ENCODE data around the gene ZDHHC16.
"Not testable (repeated sequence)": the region's sequence is repeated elsewhere in the genome, so short reads cannot be mapped to it uniquely, and the experiment has no call there.

Gene ZDHHC16

DNA sequence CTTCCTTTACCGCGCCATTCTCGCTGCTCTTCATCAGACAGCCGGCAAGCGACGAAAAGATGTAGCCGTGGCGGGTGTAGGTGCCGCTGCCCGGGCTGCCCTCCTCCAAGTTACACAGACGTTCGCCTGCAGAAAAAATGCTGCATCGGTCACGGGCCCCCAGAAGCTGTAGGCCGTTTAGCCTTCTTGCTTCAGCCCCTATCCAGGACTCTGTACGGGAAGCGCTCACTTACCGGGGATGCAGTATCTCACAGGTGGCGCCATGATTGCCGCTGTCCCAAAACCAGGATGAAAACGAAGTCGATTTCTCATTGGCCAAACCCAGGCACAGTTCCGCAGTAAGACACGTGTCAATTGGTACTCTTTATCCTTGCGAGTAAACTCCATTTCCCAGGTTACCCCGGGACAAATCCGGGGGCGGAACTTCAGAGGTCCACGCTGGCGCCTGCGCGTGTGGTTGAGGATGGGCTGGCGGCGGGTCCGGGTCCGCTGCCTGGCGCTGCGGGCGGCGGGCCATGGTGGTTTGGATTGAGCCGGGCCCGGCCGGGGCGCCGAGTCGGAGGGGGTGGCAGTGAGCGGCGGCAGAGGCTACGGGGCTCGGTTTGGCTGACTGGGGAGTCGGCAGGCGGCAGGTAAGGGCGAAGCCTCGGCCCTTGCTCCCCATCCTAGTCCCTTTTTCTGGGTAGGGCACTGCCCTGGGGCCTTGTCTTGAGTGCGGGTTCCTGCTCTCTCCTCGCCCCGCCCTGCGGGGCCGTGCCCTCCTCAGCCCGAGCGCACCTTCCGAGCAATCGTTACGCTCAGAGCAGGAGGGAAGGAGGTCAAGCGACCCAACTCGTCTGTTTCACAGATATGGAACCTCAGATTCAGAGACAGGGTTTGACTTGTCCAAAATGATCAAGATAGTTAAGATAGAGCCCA is at the start of gene ZDHHC16, which contains the start of gene EXOSC1:
TSS of gene ZDHHC16 (plus strand) at position 454 of the 918 bp plus-strand sequence. CDS start 5,501 bp downstream, outside the sequence.
TSS of gene EXOSC1 (minus strand) at position 285 of the 918 bp plus-strand sequence. CDS start at position 264, 21 bp downstream.
- peak within 1 kb of the TSS; percentile 60 for H3K27ac ChIP-seq
- TF ChIP-seq, protein P1, sequence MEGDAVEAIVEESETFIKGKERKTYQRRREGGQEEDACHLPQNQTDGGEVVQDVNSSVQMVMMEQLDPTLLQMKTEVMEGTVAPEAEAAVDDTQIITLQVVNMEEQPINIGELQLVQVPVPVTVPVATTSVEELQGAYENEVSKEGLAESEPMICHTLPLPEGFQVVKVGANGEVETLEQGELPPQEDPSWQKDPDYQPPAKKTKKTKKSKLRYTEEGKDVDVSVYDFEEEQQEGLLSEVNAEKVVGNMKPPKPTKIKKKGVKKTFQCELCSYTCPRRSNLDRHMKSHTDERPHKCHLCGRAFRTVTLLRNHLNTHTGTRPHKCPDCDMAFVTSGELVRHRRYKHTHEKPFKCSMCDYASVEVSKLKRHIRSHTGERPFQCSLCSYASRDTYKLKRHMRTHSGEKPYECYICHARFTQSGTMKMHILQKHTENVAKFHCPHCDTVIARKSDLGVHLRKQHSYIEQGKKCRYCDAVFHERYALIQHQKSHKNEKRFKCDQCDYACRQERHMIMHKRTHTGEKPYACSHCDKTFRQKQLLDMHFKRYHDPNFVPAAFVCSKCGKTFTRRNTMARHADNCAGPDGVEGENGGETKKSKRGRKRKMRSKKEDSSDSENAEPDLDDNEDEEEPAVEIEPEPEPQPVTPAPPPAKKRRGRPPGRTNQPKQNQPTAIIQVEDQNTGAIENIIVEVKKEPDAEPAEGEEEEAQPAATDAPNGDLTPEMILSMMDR (IDR thresholded peaks at IDR 0.05): peak; percentile 30; the same call in 1 of the 2 replicates
- no peak for TF ChIP-seq ZFX (IDR thresholded peaks at IDR 0.05; ENCODE audit: borderline replicate concordance)

DNA sequence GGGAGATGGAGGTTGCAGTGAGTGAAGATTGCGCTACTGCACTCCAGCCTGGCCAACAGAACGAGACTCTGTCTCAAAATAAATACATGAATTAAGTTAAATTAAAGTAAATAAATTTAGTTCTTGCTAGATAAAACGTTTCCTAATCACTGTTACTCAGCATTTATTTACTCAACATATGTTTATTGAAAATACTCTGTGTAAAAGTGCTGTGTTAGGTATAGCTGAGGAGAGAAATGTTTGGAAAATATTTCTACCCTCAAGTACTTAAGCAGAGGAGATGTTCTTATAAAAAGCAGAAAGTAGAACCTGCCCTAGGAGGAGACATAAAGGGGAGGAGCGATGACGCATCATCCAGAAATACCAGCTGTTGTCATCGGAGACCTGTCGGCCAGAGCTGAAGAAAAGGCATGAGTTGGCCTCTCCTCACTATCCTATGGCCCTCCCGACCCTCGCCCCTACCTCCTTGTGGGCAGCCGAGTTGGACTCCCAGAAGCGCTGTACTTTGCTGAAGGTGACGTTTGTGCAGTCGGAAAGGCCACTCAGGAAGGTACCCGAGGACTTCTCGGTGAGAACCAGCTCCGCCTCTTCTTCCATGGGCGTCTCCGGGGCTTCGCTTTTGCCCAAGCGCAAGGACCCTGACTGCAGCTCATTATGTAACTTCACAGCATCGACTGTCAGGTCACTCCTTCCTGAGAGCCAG is 46.0 kb upstream of the ZDHHC16 start:
- H3K27ac ChIP-seq: peak overlapping the region; percentile 85
- no peak for TF ChIP-seq ZFX (IDR thresholded peaks at IDR 0.05; ENCODE audit: borderline replicate concordance)
- TF ChIP-seq, protein P1 (IDR thresholded peaks at IDR 0.05): no peak

DNA sequence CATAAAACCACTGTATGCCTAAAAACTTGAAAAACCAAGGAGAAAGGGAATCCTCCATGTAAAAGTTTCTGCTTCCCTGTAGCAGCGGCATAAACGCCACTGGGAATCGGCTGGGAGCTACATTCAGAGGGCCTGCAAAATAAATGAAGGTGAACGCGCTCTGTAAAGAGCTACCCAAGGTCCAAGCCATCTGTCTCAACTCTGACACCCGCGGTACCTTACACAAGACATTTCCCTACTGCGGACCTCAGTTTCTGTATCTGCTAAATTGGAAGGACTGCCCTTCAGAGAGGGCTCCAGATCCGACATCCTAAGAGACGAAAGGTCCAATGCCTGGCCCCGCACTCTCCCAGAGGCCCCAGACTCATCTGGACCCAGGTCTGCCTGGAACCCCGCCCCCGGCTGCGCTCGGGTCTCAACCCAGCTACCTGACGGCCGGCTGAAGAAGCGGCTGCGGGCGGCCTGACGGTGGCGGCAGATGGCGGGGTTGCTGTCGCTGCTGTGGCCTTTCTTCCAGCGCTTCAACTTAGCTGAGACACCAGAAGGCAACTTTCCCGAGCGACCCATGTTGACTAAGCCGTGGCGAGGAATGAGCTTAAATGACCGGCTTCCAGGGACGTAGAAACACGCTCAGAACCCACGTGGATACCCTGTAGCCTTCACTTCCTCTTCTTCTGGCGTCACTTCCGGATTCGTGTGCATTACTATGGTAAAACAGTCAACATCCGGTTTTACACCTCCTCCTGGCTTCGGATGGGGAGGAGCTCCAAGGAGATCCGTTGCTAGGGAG is 45.1 kb upstream of the ZDHHC16 start, which contains the start of gene RRP12:
TSS of gene RRP12 (minus strand) at position 676 of the 790 bp plus-strand sequence. CDS start at position 567, 109 bp downstream.
- H3K27ac ChIP-seq: peak within 1 kb of the TSS; percentile 85
- TF ChIP-seq, protein P1 (IDR thresholded peaks at IDR 0.05): peak; percentile 18
- TF ChIP-seq ZFX (IDR thresholded peaks at IDR 0.05; ENCODE audit: borderline replicate concordance): no peak

DNA sequence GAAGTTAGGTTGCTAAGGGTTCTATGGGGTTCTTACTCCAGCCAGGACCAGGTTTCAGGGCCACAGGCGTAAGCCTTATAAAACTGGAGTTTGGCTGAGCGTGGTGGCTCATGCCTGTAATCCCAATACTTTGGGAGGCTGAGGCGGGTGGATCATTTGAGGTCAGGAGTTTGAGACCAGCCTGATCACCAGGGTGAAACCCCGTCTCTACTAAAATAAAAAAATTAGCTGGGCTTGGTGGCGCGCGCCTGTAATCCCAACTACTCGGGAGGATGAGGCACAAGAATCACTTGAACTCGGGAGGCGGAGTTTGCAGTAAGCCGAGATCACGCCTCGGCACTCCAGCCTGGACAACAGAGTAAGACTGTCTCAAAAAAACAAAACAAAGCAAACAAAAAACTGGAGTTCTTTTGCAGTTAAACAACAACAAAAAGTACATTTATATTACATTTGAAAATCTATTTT is 44.5 kb upstream of the ZDHHC16 start:
- H3K27ac ChIP-seq: peak overlapping the region; percentile 85

GRCh38 chr10:97404044-97404443 is 41.9 kb upstream of the ZDHHC16 start:
- TF ChIP-seq, protein P1 (IDR thresholded peaks at IDR 0.05): no peak
- no peak for TF ChIP-seq ZFX (IDR thresholded peaks at IDR 0.05; ENCODE audit: borderline replicate concordance)
- no peak overlapping the region for H3K27ac ChIP-seq

More for the DNA sequence above, 44.5 kb upstream of the ZDHHC16 start:
- no peak for TF ChIP-seq ZFX (IDR thresholded peaks at IDR 0.05; ENCODE audit: borderline replicate concordance)
- TF ChIP-seq, protein P1 (IDR thresholded peaks at IDR 0.05): no peak

DNA sequence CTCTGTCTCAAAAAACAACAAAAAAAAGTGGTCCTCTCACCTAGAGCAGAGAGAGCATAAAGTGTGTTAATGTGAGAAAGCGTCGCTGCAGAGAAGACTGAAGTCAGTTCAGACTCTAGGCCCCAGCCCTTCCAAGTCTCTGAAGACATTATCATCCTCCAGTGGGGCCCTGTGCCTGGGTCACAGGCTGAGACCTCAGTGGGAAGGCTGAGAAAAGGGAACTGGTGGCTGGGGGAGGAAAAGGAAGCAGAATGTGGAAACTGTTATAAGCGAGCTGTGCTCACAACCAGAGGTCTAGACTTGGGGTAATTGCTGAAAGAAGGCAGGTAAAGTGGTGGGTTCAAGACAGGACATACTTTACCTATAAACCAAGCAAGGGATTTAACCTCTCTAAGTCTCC is 39.9 kb upstream of the ZDHHC16 start:
- no peak for TF ChIP-seq ZFX (IDR thresholded peaks at IDR 0.05; ENCODE audit: borderline replicate concordance)
- TF ChIP-seq, protein P1 (IDR thresholded peaks at IDR 0.05): no peak
- H3K27ac ChIP-seq: no peak overlapping the region

DNA sequence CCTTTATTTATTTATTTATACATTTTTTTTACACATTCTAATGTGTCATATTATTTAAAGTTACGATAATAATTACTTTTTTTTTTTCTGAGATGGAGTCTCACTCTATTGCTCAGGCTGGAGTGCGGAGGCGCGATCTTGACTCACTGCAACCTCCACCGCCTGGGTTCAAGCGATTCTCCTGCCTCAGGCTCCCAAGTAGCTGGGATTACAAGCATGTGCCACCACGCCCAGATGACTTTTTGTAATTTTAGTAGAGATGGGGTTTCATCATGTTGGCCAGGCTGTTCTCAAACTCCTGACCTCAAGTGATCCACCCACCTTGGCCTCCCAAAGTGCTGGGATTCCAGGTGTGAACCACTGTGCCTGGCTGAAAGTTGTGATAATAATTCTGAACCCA is 39.5 kb upstream of the ZDHHC16 start:
- not testable (repeated sequence) for H3K27ac ChIP-seq
